HCT116 (cell line): ENCODE data around the gene ACER1. TPM values are rescaled to one million over a fixed set of nuclear protein-coding genes. Genes with fewer than 3 reads are reported as not detected.

Experiments
- ATAC-seq: fragments of 200-7000 bp; cut with Tn5 transposase; 2 replicates; pipeline ENCODE4 v1.9.1; 2020; ENCODE audit warnings: mild to moderate bottlenecking, moderate library complexity
- Bru-seq: library from RNA; stranded (reverse); fragments of 400-500 nt; gene quantifications from one replicate; lab custom pipeline; 2021; lab: Mats Ljungman, UMichigan
- BruChase-seq, 2 experiments: library from RNA; stranded (reverse); fragments of 400-500 nt; gene quantifications; one replicate each; lab custom pipeline; 2021; lab: Mats Ljungman, UMichigan
- BruUV-seq: library from RNA; stranded (reverse); fragments of 400-500 nt; replicated peaks from 2 replicates; lab custom pipeline; 2021; lab: Mats Ljungman, UMichigan
- CTCF ChIA-PET: fragments of 300-600 bp; sonication (Branson Sonifier 250); formaldehyde crosslinking; loops from one replicate; lab custom pipeline; 2021; ENCODE audit warnings: antibody characterized with exemption; lab: Charles Lee
- POLR2A ChIA-PET: fragments of 300-600, 350-600 bp; sonication (Branson Sonifier 250); formaldehyde crosslinking; loops from one replicate; lab custom pipeline; 2021; ENCODE audit warnings: antibody characterized with exemption; lab: Charles Lee
- RAD21 ChIA-PET, 2 experiments: fragments of 300-600 bp; sonication (Branson Sonifier 250); formaldehyde crosslinking; loops; one replicate each; lab custom pipeline; 2023; ENCODE audit warnings: low total read pairs in 2 of 2; ENCODE audit not compliant: uncharacterized antibody in 2 of 2, unreplicated experiment in 2 of 2, low non-redundant PET in 1 of 2; lab: Charles Lee
- DNase-seq: peaks from one replicate; pipeline ENCODE4 v3.0.0-alpha.2; 2010; ENCODE audit warnings: low read depth, low spot score
- H2AFZ ChIP-seq: fragments of 200-600 bp; shearing (Covaris generic), sonication (generic); 2 replicates; pipeline ENCODE4 v1.6.1; 2017; ENCODE audit warnings: low read depth, mixed run types, mixed read lengths, antibody characterized with exemption, low read length; ENCODE audit not compliant: poor library complexity, severe bottlenecking
- H3K27ac ChIP-seq: 2 replicates; pipeline ENCODE4 v1.5.1; 2012; ENCODE audit warnings: low read depth, low read length
- H3K27me3 ChIP-seq: fragments of 200-600 bp; sonication (generic); 2 replicates; pipeline ENCODE4 v1.6.1; 2016; ENCODE audit warnings: mixed run types, low read length, mixed read lengths; ENCODE audit not compliant: insufficient read depth
- H3K36me3 ChIP-seq, 2 experiments: fragments of 200-500 bp in 1 of 2; fragments of 200-600 bp in 1 of 2; sonication (Bioruptor generic) in 1 of 2; sonication (generic) in 1 of 2; 2 replicates each; pipeline versions ENCODE4 v1.5.1 to v1.6.1; 2014 to 2016; ENCODE audit warnings: low read length in 2 of 2, inconsistent platforms in 1 of 2, mixed read lengths in 1 of 2, mixed run types in 1 of 2; ENCODE audit not compliant: insufficient read depth in 2 of 2, control insufficient read depth in 1 of 2
- H3K4me1 ChIP-seq, 2 experiments: fragments of 200-600 bp in 1 of 2; sonication (generic) in 1 of 2; 2 replicates each; pipeline versions ENCODE4 v1.5.1 to v1.6.1; 2012 to 2017; ENCODE audit warnings: low read length in 2 of 2, inconsistent platforms in 1 of 2, mild to moderate bottlenecking in 1 of 2, mixed read lengths in 1 of 2, mixed run types in 1 of 2, moderate library complexity in 1 of 2; ENCODE audit not compliant: insufficient read depth in 2 of 2, control insufficient read depth in 1 of 2
- H3K4me2 ChIP-seq: fragments of 200-600 bp; sonication (generic); 2 replicates; pipeline ENCODE4 v1.6.1; 2017; ENCODE audit warnings: mixed run types, low read length, mixed read lengths
- H3K4me3 ChIP-seq, 2 experiments: fragments of 200-600 bp in 1 of 2; sonication (generic) in 1 of 2; replicated peaks in 1 of 2; 2 replicates each; pipeline ENCODE4 v1.5.1; 2011 to 2016; ENCODE audit warnings: low read length in 2 of 2, control low read depth in 1 of 2, low read depth in 1 of 2, mild to moderate bottlenecking in 1 of 2, mixed read lengths in 1 of 2, mixed run types in 1 of 2
- H3K79me2 ChIP-seq: fragments of 200-600 bp; sonication (generic); 2 replicates; pipeline ENCODE4 v1.6.1; 2017; ENCODE audit warnings: mild to moderate bottlenecking, mixed run types, low read length, moderate library complexity, mixed read lengths; ENCODE audit not compliant: insufficient read depth
- H3K9ac ChIP-seq: fragments of 200-600 bp; sonication (generic); 2 replicates; pipeline ENCODE4 v1.6.1; 2016; ENCODE audit warnings: low read length, mixed read lengths
- H3K9me2 ChIP-seq: fragments of 200-600 bp; sonication (generic), shearing (Covaris generic); 2 replicates; pipeline ENCODE4 v1.6.1; 2017; ENCODE audit warnings: mixed run types, mild to moderate bottlenecking, moderate library complexity; ENCODE audit not compliant: insufficient read depth
- H3K9me3 ChIP-seq, 2 experiments: fragments of 200-500 bp in 1 of 2; fragments of 200-600 bp in 1 of 2; sonication (Bioruptor generic) in 1 of 2; sonication (generic) in 1 of 2; 2 replicates each; pipeline ENCODE4 v1.6.1; 2014 to 2017; ENCODE audit warnings: low read length in 2 of 2, mixed read lengths in 2 of 2, inconsistent platforms in 1 of 2, low read depth in 1 of 2, mild to moderate bottlenecking in 1 of 2, mixed run types in 1 of 2, moderate library complexity in 1 of 2; ENCODE audit not compliant: control insufficient read depth in 1 of 2, insufficient read depth in 1 of 2
- H4K20me1 ChIP-seq: fragments of 200-600 bp; sonication (generic), shearing (Covaris generic); 2 replicates; pipeline ENCODE4 v1.6.1; 2017; ENCODE audit warnings: mixed run types, mild to moderate bottlenecking, moderate library complexity; ENCODE audit not compliant: insufficient read depth
- SP1 ChIP-seq: IDR thresholded peaks from 2 replicates; pipeline ENCODE4 v1.6.1; 2012; ENCODE audit warnings: low read depth
- YY1 ChIP-seq: IDR thresholded peaks from 2 replicates; pipeline ENCODE4 v1.6.1; 2011; ENCODE audit warnings: low read length, low read depth, moderate library complexity, mild to moderate bottlenecking; ENCODE audit not compliant: insufficient replicate concordance; ENCODE audit errors: extremely low read depth
- intact Hi-C: fragments of 100-400 bp; cut with micrococcal nuclease; formaldehyde crosslinking; loops from 2 replicates; pipeline ENCODE4 v1.10.0; 2022
- long read RNA-seq: library from polyadenylated mRNA; unstranded; transcript quantifications from one replicate; pipeline ENCODE4 v2.0.0, GENCODE V29; 2021; ENCODE audit not compliant: unreplicated experiment
- polyA plus RNA-seq: library from polyadenylated mRNA; unstranded; fragments of >200 nt; gene quantifications from 2 replicates; pipeline ENCODE4 v1.2.1, GENCODE V29; 2012; ENCODE audit warnings: missing spikeins
- total RNA-seq: library from RNA; stranded (reverse); gene quantifications from one replicate; pipeline ENCODE4 v1.2.1, GENCODE V29; 2021; ENCODE audit not compliant: unreplicated experiment
- TF ChIP-seq, protein P1 (sequence below), 3 experiments: fragments of 200-600 bp in 1 of 3; sonication (generic) in 1 of 3; IDR thresholded peaks in 2 of 3; conservative IDR thresholded peaks in 1 of 3; 2 replicates each; pipeline ENCODE4 v1.5.1; 2012 to 2017; ENCODE audit warnings: low read depth in 2 of 3, low read length in 2 of 3, antibody characterized with exemption in 1 of 3, borderline replicate concordance in 1 of 3, control low read depth in 1 of 3, mild to moderate bottlenecking in 1 of 3, mixed read lengths in 1 of 3, mixed run types in 1 of 3, moderate library complexity in 1 of 3; ENCODE audit not compliant: insufficient read depth in 1 of 3
- TF ChIP-seq, protein P2 (sequence below): IDR thresholded peaks from 2 replicates; pipeline ENCODE4 v1.6.1; 2012; ENCODE audit warnings: low read depth

The ACER1 gene
- total RNA-seq (not detected), Bru-seq, nascent RNA (percentile 3 among the genes with signal in this experiment), BruChase-seq, experiment 1, labeled RNA remaining after a 6-hour chase (percentile 4 among the genes with signal in this experiment), BruChase-seq, experiment 2, labeled RNA remaining after a 2-hour chase (percentile 6 among the genes with signal in this experiment)
- polyA plus RNA-seq, result 0.07 TPM in 1 of 2 replicates, not detected in the other
- long read RNA-seq, result 0 reads

DNA sequence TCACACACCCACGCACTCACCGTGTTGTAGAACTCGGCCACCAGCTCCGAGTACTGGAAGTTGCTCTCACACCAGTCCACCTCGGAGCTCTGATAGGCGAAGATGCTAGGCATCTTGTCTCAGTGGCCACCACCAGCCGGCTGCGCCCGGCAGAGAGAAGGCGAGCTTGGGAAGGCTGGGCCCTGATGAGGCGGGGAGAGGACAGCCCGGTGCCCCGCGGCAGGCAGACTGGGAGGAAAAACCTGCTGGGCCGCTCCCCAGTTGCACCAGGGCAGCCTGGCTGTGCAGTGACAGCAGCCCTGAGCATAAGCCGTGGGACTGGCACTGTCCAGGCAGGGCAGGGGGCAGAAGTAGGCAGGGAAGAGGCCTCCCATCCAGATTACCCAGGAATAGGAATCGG is at the start of gene ACER1:
Gene ACER1, minus strand, starts transcription at position 174 of the 400 bp plus-strand sequence. Its CDS starts 61 bp downstream, at position 113.
- RAD21 ChIA-PET, result no interaction called here
- Histone ChIP-seq H3K4me1 (no peaks in the 10 kb centered on the region), H3K27me3 (no peaks in the 10 kb centered on the region), H3K4me3 (no peak within 1 kb of the TSS), H3K27ac (no peak within 1 kb of the TSS), H4K20me1 (no peaks in the 10 kb centered on the region), H2AFZ (no peak within 1 kb of the TSS), H3K4me2 (no peak within 1 kb of the TSS), H3K9ac (no peak within 1 kb of the TSS), H3K9me2 (no peaks in the 10 kb centered on the region), H3K9me3 (no peaks in the 10 kb centered on the region), H3K36me3 (no peaks in the 10 kb centered on the region), H3K79me2 (no peaks in the 10 kb centered on the region)
- DNase-seq (no peak), ATAC-seq (no peak)
- POLR2A ChIA-PET, result no interaction called here
- TF ChIP-seq, protein P1, sequence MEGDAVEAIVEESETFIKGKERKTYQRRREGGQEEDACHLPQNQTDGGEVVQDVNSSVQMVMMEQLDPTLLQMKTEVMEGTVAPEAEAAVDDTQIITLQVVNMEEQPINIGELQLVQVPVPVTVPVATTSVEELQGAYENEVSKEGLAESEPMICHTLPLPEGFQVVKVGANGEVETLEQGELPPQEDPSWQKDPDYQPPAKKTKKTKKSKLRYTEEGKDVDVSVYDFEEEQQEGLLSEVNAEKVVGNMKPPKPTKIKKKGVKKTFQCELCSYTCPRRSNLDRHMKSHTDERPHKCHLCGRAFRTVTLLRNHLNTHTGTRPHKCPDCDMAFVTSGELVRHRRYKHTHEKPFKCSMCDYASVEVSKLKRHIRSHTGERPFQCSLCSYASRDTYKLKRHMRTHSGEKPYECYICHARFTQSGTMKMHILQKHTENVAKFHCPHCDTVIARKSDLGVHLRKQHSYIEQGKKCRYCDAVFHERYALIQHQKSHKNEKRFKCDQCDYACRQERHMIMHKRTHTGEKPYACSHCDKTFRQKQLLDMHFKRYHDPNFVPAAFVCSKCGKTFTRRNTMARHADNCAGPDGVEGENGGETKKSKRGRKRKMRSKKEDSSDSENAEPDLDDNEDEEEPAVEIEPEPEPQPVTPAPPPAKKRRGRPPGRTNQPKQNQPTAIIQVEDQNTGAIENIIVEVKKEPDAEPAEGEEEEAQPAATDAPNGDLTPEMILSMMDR (IDR thresholded peaks at IDR 0.05 in 2 of 3, conservative IDR thresholded peaks at IDR 0.05 in 1 of 3; ENCODE audit: borderline replicate concordance in 1 of 3, insufficient read depth in 1 of 3, low read depth in 2 of 3, low read length in 2 of 3), result no peak
- TF ChIP-seq, protein P2, sequence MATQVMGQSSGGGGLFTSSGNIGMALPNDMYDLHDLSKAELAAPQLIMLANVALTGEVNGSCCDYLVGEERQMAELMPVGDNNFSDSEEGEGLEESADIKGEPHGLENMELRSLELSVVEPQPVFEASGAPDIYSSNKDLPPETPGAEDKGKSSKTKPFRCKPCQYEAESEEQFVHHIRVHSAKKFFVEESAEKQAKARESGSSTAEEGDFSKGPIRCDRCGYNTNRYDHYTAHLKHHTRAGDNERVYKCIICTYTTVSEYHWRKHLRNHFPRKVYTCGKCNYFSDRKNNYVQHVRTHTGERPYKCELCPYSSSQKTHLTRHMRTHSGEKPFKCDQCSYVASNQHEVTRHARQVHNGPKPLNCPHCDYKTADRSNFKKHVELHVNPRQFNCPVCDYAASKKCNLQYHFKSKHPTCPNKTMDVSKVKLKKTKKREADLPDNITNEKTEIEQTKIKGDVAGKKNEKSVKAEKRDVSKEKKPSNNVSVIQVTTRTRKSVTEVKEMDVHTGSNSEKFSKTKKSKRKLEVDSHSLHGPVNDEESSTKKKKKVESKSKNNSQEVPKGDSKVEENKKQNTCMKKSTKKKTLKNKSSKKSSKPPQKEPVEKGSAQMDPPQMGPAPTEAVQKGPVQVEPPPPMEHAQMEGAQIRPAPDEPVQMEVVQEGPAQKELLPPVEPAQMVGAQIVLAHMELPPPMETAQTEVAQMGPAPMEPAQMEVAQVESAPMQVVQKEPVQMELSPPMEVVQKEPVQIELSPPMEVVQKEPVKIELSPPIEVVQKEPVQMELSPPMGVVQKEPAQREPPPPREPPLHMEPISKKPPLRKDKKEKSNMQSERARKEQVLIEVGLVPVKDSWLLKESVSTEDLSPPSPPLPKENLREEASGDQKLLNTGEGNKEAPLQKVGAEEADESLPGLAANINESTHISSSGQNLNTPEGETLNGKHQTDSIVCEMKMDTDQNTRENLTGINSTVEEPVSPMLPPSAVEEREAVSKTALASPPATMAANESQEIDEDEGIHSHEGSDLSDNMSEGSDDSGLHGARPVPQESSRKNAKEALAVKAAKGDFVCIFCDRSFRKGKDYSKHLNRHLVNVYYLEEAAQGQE, result no peak
- TF ChIP-seq SP1 (no peak), YY1 (no peak)
- CTCF ChIA-PET, result no interaction called here
- intact Hi-C loops, result no loop called here
- BruUV-seq, result no TSS peak
